ENCODE results near the gene DACH2.

DNA sequence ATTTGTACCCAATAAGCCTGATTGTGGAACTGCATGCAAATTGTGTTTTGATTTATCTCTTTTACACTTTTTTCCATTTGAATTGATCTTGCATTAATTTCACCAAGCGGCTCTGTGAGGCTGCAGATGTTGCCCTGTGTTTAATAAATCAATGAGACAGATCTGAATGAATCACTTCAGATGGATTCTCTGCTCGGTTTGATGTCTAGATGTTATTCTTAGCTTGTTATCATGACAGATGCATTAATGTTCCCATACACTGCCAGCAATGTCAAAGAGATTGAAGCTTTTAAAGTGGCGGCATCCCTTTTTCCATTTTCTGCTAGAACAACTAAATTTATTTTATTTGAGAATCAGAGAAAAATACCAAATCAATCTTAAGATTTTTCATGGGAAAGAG lies 6.3 kb downstream of the DACH2 start:
- TF ChIP-seq CTCF (IDR thresholded peaks at IDR 0.05) (no peak), POLR2A (IDR thresholded peaks at IDR 0.05) (no peak)

All from lower leg skin (tissue), 3 donors.